Measurements from ENCODE around the gene PUS1.

Gene PUS1

DNA sequence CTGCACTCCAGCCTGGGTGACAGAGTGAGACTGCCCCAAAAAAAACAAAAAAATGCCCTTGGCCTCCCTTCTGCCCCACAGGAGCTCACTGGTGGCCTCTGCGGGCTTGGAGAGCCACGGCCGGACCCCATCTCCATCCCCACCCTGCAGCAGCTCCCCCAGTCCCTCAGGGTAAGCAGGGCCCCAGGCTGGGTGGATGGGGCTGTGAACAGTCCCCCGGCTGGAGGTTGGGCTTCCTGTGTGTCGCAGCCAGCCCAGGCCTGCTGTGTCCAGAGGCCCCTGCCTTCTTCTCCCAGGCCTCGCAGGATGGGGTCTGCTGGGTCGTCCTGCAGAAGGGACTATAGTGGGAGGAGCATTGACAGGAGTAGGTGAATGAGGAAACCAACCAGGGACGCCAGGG is 15.4 kb upstream of the PUS1 start:
- in situ Hi-C loops (cut with MboI; ENCODE audit: low pct_unique_long_range_greater_than_20kb, low sequenced_read_pairs), result no loop called here
- DNase-seq, result no peak

DNA sequence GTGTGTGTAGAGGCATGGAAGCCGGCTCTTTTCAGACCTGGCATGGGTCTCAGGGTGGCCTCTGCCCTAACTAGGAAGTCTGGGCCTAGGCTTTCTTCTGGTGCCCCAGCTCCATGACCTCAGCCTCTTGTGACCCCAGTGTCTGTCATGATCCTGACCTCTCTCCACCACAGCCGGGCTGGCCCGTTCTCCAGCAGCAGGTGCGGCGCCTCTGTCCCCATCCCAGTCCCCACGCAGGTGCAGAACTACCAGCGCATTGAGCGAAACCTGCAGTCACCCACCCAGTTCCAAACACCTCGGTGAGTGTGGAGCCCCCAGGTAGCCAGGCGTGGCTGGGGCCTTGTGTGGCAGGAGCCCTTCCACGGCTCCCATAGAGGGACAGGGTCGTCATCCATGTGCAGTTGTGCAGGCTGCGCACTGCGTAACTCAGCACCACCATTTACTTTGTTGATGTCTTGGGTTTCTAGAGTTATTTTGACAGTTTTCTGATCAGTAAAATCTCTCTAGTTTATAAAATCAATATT is 14.8 kb upstream of the PUS1 start:
- DNase-seq, result no peak
- in situ Hi-C loops (cut with MboI; ENCODE audit: low pct_unique_long_range_greater_than_20kb, low sequenced_read_pairs), result no loop called here

GRCh38 chr12:131915000-131915689 is 13.9 kb upstream of the PUS1 start:
- in situ Hi-C loops (cut with MboI; ENCODE audit: low pct_unique_long_range_greater_than_20kb, low sequenced_read_pairs), result no loop called here
- DNase-seq, result no peak

- DNase-seq, result no peak
- in situ Hi-C loops (cut with MboI; ENCODE audit: low pct_unique_long_range_greater_than_20kb, low sequenced_read_pairs), result no loop called here
Measured at GRCh38 chr12:131915823-131916222, 13.3 kb upstream of the PUS1 start.

- DNase-seq, result no peak
Measured at GRCh38 chr12:131916306-131917138, 12.6 kb upstream of the PUS1 start.

GRCh38 chr12:131917139-131917710 is 11.9 kb upstream of the PUS1 start:
- in situ Hi-C loops (cut with MboI; ENCODE audit: low pct_unique_long_range_greater_than_20kb, low sequenced_read_pairs), result no loop called here
- no peak for DNase-seq

More at GRCh38 chr12:131916306-131917138, 12.6 kb upstream of the PUS1 start:
- in situ Hi-C loops (cut with MboI; ENCODE audit: low pct_unique_long_range_greater_than_20kb, low sequenced_read_pairs), result no loop called here

DNA sequence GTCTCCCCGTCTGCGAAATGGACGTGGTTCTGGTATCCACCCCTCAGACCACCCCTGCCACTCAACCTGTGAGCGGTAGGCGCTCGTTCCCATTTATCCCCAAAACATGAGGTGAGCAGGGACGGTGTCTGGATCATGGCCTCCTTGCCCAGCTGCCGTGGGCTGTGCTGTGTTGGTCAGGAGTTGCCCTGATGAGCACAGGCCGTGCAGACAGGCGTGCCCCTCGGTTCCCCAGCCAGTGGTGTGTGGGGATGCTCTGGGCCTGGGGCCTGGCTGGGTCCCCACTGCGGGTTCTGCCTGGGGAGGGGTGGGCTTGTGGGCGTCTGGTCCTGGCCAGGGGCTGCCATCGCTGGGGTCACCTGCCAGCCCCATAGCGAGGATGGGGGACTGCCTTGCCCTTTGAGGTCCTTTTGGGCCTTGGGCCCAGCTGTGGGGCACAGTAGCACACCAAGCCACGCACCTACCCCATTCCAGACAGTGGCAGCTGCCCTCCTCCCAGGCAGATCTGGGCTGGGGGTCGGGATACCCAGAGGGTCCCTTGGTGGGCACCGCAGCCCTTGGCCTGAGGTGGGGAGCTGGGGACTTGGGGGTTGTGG is 11.3 kb upstream of the PUS1 start:
- no peak for DNase-seq
- in situ Hi-C loops (cut with MboI; ENCODE audit: low pct_unique_long_range_greater_than_20kb, low sequenced_read_pairs), result no loop called here

DNA sequence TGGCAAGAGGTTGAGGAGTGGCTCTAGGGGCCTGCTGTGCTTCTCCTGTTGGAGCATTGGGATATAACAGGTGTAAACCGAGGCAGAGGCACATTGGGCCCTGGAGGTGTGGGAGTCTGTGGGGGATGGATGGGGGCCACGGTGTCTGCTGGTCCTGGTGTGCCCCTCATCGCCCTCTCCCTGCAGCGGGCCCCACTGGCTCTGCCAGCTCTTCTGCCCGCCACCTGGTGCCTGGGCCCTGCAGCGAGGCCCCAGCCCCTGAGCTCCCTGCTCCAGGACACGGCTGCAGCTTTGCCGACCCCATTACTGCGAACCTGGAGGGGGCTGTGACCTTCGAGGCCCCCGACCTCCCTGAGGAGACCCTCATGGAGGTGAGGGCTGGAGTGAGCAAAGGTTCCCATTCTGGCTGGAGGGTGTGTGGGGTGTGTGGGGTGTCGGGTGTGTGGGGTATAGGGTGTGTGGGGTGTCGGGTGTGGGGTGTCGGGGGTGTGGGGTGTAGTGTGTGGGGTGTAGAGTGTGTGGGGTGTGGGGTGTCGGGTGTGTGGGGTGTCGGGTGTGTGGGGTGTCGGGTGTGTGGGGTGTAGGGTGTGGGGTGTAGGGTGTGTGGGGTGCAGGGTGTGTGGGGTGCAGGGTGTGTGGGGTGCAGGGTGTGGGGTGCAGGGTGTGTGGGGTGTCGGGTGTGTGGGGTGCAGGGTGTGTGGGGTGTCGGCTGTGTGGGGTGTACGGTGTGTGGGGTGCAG is 10.6 kb upstream of the PUS1 start:
- no peak for DNase-seq
- in situ Hi-C loops (cut with MboI; ENCODE audit: low pct_unique_long_range_greater_than_20kb, low sequenced_read_pairs), result no loop called here

DNA sequence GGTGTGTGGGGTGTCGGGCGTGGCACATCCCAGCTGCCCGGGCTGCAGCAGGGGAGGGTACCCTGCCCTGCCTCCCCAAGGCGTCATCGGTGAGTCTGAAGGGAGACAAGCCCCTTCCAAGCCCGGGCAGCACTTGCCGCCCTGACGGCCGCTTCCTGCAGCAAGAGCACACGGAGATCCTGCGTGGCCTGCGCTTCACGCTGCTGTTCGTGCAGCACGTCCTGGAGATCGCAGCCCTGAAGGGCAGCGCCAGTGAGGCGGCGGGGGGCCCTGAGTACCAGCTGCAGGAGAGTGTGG is 10.1 kb upstream of the PUS1 start:
- in situ Hi-C loops (cut with MboI; ENCODE audit: low pct_unique_long_range_greater_than_20kb, low sequenced_read_pairs), result no loop called here
- no peak for DNase-seq

DNA sequence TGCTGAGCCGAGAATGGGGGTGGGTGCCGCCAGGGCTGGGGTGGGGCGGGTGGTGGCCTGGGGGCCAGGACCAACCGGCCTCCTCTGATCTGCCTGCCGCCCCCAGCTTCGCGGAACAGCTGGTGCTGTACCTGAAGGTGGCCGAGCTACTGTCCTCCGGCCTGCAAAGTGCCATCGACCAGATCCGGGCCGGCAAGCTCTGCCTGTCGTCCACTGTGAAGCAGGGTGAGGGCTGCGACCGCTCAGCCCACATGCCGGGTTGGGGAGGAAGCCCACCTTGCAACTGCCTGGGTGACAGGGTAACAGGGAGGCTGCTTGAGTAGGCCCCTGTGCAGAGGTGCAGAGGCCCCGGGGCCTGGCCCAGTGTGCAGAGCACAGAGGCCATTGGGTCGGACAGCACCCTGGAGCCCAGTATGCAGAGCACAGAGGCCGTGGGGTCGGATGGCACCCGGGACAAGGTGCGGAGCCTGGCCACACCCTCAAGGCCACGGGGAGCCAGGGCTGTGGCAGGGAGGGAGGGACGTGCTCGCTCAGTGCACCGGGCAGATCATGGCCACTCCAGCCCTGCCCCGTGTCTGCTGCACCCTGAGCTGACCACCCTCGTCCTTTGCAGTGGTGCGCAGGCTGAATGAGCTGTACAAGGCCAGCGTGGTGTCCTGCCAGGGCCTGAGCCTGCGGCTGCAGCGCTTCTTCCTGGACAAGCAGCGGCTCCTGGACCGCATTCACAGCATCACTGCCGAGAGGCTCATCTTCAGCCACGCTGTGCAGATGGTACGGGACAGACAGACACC is 9.5 kb upstream of the PUS1 start:
- in situ Hi-C loops (cut with MboI; ENCODE audit: low pct_unique_long_range_greater_than_20kb, low sequenced_read_pairs), result no loop called here
- DNase-seq, result no peak

DNA sequence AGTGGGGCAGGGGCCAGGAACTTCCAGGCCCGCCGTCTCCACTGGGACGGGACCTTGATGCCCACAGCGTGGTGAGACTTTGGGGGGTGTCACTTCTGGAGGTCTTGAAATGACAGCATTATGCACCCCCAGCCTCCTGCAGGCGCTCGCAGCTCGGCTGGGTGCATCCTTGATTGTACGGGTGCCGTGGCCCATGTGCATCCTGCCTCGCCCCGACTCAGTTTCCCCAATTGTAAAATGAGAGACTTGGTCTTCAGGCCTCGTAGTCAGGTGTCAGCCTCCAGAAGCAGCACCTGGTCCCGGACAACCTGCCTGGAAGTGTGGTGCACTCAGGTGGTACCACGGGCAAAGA is 8.9 kb upstream of the PUS1 start:
- in situ Hi-C loops (cut with MboI; ENCODE audit: low pct_unique_long_range_greater_than_20kb, low sequenced_read_pairs), result no loop called here
- DNase-seq, result no peak

GRCh38 chr12:131920902-131921840 is 7.9 kb upstream of the PUS1 start:
- in situ Hi-C loops (cut with MboI; ENCODE audit: low pct_unique_long_range_greater_than_20kb, low sequenced_read_pairs), result no loop called here

GRCh38 chr12:131921866-131922769 is 7.0 kb upstream of the PUS1 start:
- no peak for DNase-seq
- in situ Hi-C loops (cut with MboI; ENCODE audit: low pct_unique_long_range_greater_than_20kb, low sequenced_read_pairs), result no loop called here

More at GRCh38 chr12:131920902-131921840, 7.9 kb upstream of the PUS1 start:
- DNase-seq, result no peak

- in situ Hi-C loops (cut with MboI; ENCODE audit: low pct_unique_long_range_greater_than_20kb, low sequenced_read_pairs), result no loop called here
- DNase-seq, result no peak
Measured at GRCh38 chr12:131922772-131923171, 6.3 kb upstream of the PUS1 start.

GRCh38 chr12:131923260-131923659 is 5.8 kb upstream of the PUS1 start:
- in situ Hi-C loops (cut with MboI; ENCODE audit: low pct_unique_long_range_greater_than_20kb, low sequenced_read_pairs), result no loop called here

More at GRCh38 chr12:131923260-131923659, 5.8 kb upstream of the PUS1 start:
- DNase-seq, result no peak

All from KBM-7 (cell line).